ENCODE data around the gene OR6C68. TPM values are rescaled to one million over a fixed set of nuclear protein-coding genes. Genes with fewer than 3 reads are reported as not detected.

The OR6C68 gene
- total and polyA plus RNA-seq, 2 of the 8 experiments (the other 6 are each of a cell fraction or from before 2014, with no cell fraction given), result not detected

GRCh38 chr12:55448825-55449224 lies 43.4 kb upstream of the OR6C68 start:
- Histone ChIP-seq H4K91ac (replicated peaks; ENCODE audit: insufficient read length, low read length) (no peak overlapping the region), H3K4me3 (ENCODE audit: extremely low read depth in 1 of 4, insufficient read depth in 2 of 4, low read depth in 3 of 4, low read length in 4 of 4) (no peak overlapping the region), H2BK5ac (ENCODE audit: low read depth, low read length) (no peak overlapping the region), H4K5ac (ENCODE audit: insufficient read length, low read depth, low read length) (no peak overlapping the region), H3K4me2 (ENCODE audit: insufficient read depth in 1 of 2, low read depth in 2 of 2, low read length in 2 of 2) (no peak overlapping the region), H2BK15ac (ENCODE audit: low read length) (no peak overlapping the region), H3K23me2 (ENCODE audit: low read depth, low read length) (no peaks in the 10 kb centered on the region), H3K4me1 (replicated peaks in 1 of 4; ENCODE audit: control insufficient read depth in 3 of 4, insufficient read depth in 4 of 4, low read length in 3 of 4) (no peaks in the 10 kb centered on the region), H2AFZ (ENCODE audit: low read length) (no peak overlapping the region), H3K4ac (replicated peaks; ENCODE audit: insufficient read length, low read depth, low read length) (no peak overlapping the region), H2BK120ac (replicated peaks; ENCODE audit: low read depth, low read length) (no peak overlapping the region), H3K9ac (replicated peaks in 1 of 4; ENCODE audit: extremely low read depth in 1 of 4, low read depth in 3 of 4, low read length in 3 of 4) (no peak overlapping the region), H3K14ac (ENCODE audit: insufficient read length) (no peak overlapping the region), H3K79me1 (ENCODE audit: low read depth, low read length) (no peaks in the 10 kb centered on the region), H3K9me3 (ENCODE audit: insufficient read depth in 2 of 2, low read depth in 1 of 2, low read length in 1 of 2) (no peaks in the 10 kb centered on the region), H3K18ac (ENCODE audit: extremely low read depth, low read length) (no peak overlapping the region), H2BK20ac (ENCODE audit: low read length) (no peak overlapping the region), H2BK12ac (ENCODE audit: low read depth, low read length) (no peak overlapping the region), H3K56ac (replicated peaks; ENCODE audit: insufficient read length, low read depth, low read length) (no peak overlapping the region), H3K27ac (ENCODE audit: low read depth, low read length) (no peak overlapping the region), H2AK5ac (ENCODE audit: low read depth, low read length) (no peak overlapping the region), H3K27me3 (replicated peaks in 1 of 4; ENCODE audit: control insufficient read depth in 3 of 4, extremely low read depth in 1 of 4, insufficient read depth in 3 of 4, low read length in 3 of 4) (no peaks in the 10 kb centered on the region), H4K20me1 (replicated peaks in 1 of 2; ENCODE audit: control insufficient read depth in 1 of 2, insufficient read depth in 2 of 2, low read length in 2 of 2) (no peaks in the 10 kb centered on the region), H3K79me2 (ENCODE audit: control insufficient read depth in 1 of 2, insufficient read depth in 2 of 2, low read length in 2 of 2) (no peaks in the 10 kb centered on the region), H3K23ac (ENCODE audit: insufficient read length) (no peak overlapping the region), H4K8ac (ENCODE audit: extremely low read depth, insufficient read depth, low read length) (no peak overlapping the region), H3K36me3 (ENCODE audit: control insufficient read depth in 2 of 4, insufficient read depth in 4 of 4, low read length in 3 of 4) (no peaks in the 10 kb centered on the region)
- CTCF ChIA-PET (ENCODE audit: partially characterized antibody), result interaction anchor here (0.9 kb wide), 1 partner anchor 165 kb away, joined by 3 read pairs; no protein-coding TSS in a partner anchor
- DNase-seq (ENCODE audit: low read depth in 1 of 2, low spot score in 2 of 2) (no peak), FAIRE-seq (no peak)
- POLR2A ChIA-PET (ENCODE audit: partially characterized antibody), result no interaction called here
- TF ChIP-seq JUND (IDR thresholded peaks at IDR 0.05; ENCODE audit: low read length) (no peak), GABPA (IDR thresholded peaks at IDR 0.05; ENCODE audit: borderline replicate concordance, insufficient read depth, low read length) (no peak), CREB1 (IDR thresholded peaks at IDR 0.05) (no peak), ZNF274 (IDR thresholded peaks at IDR 0.05; ENCODE audit: borderline replicate concordance, extremely low read depth, low read length) (no peak), YY1 (IDR thresholded peaks at IDR 0.05; ENCODE audit: low read depth, low read length) (no peak), GTF2F1 (IDR thresholded peaks at IDR 0.05; ENCODE audit: borderline replicate concordance, low read depth, low read length) (no peak), E2F6 (IDR thresholded peaks at IDR 0.05) (no peak), USF2 (IDR thresholded peaks at IDR 0.05; ENCODE audit: low read length) (no peak), ATF3 (IDR thresholded peaks at IDR 0.05; ENCODE audit: insufficient read depth, low read depth, low read length) (no peak), ATF2 (IDR thresholded peaks at IDR 0.05; ENCODE audit: low read length) (no peak), EGR1 (IDR thresholded peaks at IDR 0.05; ENCODE audit: borderline replicate concordance, low read depth, low read length) (no peak), SP2 (IDR thresholded peaks at IDR 0.05; ENCODE audit: low read length) (no peak)

Measured in H1 (cell line).